DMS53 (cell line): ENCODE data around the gene HES5.

Experiments used
- DNase-seq: peaks from one replicate; lab custom pipeline; 2025; lab: John Stamatoyannopoulos, UW

The HES5 gene

GRCh38 chr1:2514863-2515762, 14.9 kb downstream of the HES5 start:
- no peak for DNase-seq

GRCh38 chr1:2513939-2514652, 16.0 kb downstream of the HES5 start:
- DNase-seq, result no peak

- no peak for DNase-seq
Measured at GRCh38 chr1:2512862-2513421, 17.1 kb downstream of the HES5 start.

GRCh38 chr1:2510366-2511155, 19.5 kb downstream of the HES5 start:
- no peak for DNase-seq

GRCh38 chr1:2509589-2509988, 20.5 kb downstream of the HES5 start:
- DNase-seq, result no peak

GRCh38 chr1:2508751-2509150, 21.3 kb downstream of the HES5 start:
- no peak for DNase-seq

- no peak for DNase-seq
Measured at GRCh38 chr1:2508180-2508579, 21.9 kb downstream of the HES5 start.

GRCh38 chr1:2507744-2508155, 22.3 kb downstream of the HES5 start:
- DNase-seq, result no peak

- DNase-seq, result no peak
Measured at GRCh38 chr1:2506901-2507565, 23.0 kb downstream of the HES5 start.

- DNase-seq, result no peak
Measured at GRCh38 chr1:2506007-2506860, 23.8 kb downstream of the HES5 start.

GRCh38 chr1:2505461-2505994, 24.5 kb downstream of the HES5 start:
- DNase-seq, result peak; percentile 49

- DNase-seq, result no peak
Measured at GRCh38 chr1:2504949-2505272, 25.2 kb downstream of the HES5 start.

- DNase-seq, result no peak
Measured at GRCh38 chr1:2504225-2504948, 25.7 kb downstream of the HES5 start.

GRCh38 chr1:2503554-2504224, 26.4 kb downstream of the HES5 start:
- no peak for DNase-seq

GRCh38 chr1:2502661-2503553, 27.2 kb downstream of the HES5 start:
- no peak for DNase-seq

- no peak for DNase-seq
Measured at GRCh38 chr1:2502210-2502609, 27.9 kb downstream of the HES5 start.

- DNase-seq, result no peak
Measured at GRCh38 chr1:2501820-2502119, 28.3 kb downstream of the HES5 start.

GRCh38 chr1:2501041-2501819, 28.8 kb downstream of the HES5 start:
- DNase-seq, result no peak
